GM18526 (cell line): ENCODE measurements around the gene TEX264.

Experiments used
- POLR2A ChIP-seq: IDR thresholded peaks from 3 replicates; pipeline ENCODE4 v1.6.1; 2011; ENCODE audit not compliant: insufficient read length; ENCODE audit errors: extremely low read depth

Gene TEX264

DNA sequence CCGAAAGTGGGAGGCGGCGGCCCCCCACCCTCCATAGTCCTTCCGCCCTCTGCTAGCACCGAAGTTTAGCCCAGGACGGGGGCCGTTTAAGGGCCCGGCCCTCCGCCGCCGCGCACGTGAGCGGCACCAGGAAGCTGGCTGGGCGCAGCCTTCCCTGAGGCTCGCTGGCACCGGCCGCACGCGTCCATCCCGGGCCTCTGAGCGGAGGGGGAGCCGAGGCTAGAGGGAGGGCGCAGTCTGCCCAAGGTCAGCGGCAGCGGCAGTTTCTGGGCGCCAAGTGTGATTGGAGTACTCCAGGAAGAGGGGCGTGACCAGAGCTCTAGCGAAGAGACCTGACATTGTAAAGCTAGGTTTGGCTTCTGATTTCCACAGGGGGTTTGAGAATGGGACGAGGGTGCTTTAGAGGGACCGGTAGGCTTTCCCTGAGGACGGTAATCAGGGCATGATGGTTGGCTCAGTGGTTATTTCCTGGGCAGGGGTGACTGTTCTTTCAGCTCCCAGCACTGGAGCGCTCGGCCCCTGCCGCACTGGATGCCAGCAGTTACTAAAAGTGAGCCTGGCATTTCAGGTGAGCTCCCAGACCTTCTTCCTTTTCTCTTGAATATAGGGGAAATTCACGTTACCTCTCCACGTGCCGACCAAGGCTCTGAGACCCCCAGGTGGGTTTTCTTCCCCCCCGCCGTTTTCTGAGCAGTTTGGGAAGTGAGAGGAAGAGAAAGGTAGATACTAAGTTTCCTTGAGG is 853 bp downstream of the TEX264 start:
- peak; percentile 25 for TF ChIP-seq POLR2A

DNA sequence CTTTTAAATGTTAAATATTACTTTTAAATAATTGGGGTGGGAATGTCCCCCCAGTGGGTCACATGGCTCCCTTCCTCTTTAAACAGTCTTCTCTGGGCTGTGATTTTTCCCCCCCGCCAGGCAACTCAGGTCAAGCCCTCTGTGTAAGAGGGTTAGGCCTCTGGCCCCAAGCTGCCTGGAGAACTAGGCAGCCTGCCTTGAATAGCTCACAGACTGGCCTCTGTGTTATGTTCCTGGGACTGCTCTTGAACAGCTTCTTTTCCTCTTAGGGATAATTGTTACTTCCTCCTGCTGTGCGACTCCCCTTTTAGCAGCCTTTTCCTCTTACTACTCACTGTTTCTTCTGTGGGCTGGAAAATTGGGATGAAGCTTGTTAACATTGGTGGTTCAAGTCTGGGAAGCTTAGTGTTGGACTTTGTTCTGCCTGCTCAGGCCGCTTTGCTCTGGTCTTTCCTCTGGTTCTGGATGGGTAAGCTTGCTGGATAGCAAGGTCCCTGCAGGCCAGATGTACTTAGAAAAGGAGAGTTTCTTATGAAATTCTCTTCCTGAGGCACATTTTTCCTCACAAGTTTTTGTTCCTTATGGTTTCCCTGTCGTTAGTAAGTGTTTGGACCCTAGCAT is 2.2 kb downstream of the TEX264 start:
- no peak for TF ChIP-seq POLR2A

DNA sequence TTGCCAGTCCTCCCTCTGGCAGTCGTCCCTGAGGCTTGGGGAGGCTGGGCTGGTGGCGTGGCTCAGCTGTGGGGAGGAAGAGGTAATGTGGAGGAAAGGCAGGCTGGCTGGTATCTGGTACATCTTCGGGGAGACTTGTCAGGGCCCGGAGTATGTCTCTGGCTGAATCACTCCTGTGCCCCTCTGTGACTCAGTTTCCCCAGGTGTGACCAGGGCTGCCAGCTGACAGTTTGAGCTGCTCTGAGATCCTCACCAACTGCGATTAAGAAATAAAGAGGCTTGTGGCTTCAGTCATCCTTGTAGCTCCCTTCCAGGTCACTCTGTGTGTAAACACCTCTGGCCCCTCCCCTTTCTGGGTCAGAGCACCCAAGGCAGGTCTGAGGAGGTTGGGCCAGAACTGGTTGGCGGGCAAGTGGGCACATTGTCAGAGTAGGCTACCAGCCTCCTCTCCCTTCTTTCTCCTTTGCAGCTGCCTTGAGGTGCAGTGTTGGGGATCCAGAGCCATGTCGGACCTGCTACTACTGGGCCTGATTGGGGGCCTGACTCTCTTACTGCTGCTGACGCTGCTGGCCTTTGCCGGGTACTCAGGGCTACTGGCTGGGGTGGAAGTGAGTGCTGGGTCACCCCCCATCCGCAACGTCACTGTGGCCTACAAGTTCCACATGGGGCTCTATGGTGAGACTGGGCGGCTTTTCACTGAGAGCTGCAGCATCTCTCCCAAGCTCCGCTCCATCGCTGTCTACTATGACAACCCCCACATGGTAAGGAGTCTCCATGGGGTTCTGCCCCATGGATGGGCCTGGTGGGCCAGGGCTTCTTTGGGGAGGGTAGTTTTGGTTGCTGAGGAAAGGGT is 3.0 kb downstream of the TEX264 start:
- TF ChIP-seq POLR2A = no peak

DNA sequence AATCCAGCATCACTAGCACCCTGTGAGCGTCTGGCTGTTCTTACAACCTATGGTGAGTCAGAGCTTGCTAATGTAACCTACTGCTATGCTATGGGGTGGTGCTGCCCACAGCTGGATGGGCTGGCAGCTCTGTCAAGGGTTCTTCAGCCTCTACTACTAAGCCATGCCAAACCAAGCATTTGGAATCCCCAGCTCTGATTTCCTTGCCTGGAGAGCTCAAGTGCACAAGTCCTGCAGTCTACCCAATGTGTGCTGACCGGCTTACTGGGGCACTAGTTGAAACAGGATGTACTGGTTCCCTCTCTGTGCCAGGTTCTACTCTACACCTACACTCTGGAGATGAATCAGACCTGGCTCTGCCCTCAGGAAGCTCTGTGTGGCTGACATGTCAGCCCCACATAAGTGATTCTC is 4.2 kb downstream of the TEX264 start:
- no peak for TF ChIP-seq POLR2A

DNA sequence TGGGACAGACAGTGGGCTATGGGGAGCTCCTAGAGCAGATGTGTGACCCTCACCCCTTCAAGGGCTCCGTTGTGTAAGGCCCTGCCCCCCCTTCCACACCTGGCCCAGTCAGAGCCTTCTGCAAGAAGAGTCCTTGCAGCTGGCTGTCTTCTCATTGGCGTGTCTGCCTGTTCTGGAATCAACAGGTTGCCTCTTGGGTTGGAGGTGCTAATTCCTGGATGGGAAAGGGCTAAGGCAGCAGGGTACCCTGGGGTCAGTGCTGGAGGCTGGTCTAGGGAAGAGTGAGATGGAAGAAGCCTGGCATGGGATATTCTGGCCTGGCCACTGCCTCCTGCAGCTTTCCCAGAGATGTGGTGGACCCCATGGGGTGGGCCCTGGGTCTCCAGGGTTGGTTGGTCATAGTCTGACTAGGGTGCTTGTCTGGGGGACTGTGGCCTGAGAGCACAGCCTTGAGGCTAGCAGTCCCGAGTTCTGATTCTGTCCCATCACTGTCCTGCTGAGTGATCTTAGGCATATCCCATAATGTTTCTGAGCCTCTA is 5.1 kb downstream of the TEX264 start:
- TF ChIP-seq POLR2A = no peak

DNA sequence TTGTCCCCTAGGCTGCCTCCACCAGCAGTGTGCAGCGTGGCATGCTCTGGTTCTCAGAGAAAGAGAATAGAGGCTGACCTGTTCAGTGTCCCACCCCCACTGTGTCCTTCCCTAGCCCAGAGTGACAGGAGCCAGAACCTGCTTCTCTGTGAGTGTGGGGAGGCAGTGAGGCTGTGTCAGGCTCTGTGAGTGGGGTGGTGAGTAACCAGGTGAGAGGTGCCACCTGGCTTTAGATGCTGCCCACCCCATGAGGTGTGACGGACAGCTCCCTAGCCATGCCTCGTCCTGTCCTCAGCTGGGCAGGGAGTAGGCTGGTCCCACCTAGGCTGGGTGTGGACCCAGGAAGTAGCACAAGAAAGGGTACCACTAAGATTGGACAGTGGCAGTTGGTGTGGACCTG is 6.3 kb downstream of the TEX264 start:
- TF ChIP-seq POLR2A = no peak

DNA sequence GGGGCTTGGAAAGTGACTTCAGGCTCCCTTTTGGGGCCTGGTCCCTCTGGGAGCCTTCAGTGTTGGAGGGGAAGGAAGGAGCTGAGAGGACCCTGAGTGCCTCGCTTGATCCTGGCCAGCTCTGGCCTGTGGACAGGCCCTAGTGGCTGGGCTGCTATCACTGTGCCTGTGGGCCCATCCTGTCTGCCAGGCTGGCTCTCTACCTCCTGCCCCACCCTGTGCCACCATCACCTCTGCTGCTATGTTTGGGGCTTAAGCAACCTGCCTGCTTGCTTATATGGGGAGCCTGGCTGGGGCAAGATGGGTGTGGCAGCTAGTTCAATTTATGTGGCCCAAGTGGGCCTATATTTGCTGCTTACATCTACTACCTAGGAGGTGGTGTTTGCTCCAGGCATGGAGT is 7.1 kb downstream of the TEX264 start:
- no peak for TF ChIP-seq POLR2A

DNA sequence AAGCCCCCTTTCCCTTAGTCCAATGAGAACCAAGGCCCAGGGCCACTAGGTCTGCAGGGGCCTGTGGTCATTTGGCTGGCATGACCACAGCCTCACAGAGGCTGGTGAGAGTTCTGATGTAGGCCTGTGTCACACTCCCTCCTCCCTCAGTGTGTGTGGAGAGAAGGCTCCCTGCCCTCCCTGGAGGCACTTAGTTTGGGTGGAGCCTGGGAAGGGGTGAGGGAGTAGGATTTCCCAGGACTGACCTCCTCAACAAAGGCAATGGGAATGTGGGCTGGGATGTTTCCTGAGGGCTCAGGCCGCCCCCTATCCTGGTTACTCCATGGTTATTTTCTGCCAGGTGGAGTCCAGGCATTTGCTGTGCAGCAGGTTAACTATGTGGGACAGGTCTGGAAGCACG is 7.6 kb downstream of the TEX264 start:
- TF ChIP-seq POLR2A = no peak

DNA sequence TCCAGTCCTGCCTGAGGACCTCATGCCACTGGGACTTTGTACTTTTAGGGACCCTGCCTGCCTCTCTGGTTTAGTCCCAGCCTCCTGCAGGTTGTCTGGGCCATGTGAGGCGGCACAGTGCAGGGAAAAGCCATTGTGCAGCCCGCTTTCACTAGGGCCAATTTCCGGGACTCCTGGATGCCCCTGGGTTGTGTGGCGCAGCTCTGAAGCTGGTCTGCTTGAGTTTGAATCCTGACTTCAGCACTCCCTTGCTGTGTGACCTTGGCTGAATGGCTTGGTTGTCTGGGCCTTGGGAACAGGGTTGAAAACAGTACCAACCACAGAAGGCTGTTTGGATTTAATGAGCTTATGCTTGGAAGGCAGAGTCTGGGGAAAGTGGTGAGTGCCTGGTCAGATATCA is 8.3 kb downstream of the TEX264 start:
- no peak for TF ChIP-seq POLR2A

DNA sequence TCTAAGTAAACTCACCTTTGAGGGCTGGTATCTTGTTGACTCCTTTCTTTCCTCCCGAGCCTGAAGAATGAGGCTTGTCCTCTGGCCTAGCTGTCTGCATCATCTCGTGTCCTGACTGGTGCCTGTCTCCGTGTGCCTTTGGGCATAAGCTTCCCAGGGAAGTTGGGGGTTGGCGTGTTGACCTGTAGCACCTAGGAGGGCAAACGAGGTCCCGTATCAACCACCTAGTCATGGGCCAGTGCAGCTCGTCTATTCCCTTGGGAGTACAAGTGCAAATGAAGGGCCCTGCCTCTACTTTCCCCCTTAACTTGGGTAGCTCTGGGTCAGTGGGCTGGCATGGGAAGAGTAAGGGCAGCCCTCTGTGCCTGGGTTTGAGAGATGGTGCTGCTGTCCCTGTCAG is 8.7 kb downstream of the TEX264 start:
- no peak for TF ChIP-seq POLR2A

DNA sequence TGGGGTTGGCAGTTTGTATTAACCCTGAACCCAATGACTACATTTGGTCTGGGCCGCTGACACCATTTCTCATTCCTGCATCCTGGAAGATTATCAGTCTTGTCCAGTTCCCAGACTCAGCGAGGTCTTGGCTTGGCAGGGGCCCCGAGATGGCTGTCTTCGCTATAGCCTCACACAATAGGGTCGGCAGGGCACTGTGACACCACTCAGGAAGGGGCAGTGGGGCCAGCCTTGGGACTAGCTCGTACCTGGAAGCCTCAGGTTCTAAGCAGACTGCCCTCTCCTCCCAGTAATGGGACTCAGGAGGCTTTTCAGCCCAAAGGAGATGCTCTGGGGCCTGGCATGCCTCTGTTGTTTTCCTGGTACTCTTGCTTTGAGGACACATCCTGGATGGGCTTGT is 9.1 kb downstream of the TEX264 start:
- no peak for TF ChIP-seq POLR2A

DNA sequence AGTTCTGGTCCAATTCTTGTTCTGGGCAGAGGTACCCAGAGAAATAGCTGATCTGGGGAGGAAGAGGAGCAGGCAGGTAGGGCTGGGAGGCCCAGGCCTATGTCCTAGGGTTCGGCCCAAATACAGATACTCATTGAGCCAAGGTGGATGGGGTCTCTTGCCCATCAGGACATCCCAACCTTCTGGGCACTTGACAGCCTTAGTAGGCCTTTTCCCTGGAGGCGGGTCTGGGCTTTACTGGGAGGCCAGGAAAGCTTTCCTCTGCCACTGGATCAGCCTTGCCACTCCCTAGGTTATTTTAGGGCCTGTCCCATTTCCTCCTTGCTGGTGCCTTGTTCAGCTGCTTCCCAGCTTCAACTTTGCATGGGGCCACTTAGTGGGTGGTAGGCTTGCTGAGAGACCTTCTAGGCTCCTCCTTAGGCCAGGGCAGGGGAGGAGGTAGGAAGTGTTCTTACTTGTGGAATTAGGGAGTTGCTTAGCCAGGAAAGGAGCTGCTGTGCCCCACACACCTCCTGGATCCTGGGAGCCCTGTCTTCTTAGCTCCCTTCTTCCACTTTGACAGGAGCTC is 9.7 kb downstream of the TEX264 start:
- no peak for TF ChIP-seq POLR2A

DNA sequence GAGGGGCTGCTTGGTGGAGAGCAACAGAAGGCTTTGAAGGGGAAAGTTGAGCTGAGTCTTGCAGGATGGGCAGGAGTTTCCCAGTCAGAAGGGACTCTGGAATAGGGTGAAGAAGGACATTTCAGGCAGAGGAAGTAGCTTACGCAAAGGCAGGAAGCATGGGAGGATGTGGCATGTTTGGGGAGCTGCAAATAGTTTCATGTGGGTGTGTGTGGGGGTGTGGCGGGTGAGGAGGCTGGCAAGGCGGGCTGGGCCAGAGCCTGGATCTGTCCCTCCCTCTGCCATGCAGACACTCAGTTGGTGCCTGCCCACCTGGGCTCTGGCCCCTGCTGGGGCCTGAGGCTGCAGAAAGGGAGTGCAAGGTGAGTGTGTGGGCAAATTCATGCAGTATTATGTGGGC is 10.4 kb downstream of the TEX264 start:
- no peak for TF ChIP-seq POLR2A

DNA sequence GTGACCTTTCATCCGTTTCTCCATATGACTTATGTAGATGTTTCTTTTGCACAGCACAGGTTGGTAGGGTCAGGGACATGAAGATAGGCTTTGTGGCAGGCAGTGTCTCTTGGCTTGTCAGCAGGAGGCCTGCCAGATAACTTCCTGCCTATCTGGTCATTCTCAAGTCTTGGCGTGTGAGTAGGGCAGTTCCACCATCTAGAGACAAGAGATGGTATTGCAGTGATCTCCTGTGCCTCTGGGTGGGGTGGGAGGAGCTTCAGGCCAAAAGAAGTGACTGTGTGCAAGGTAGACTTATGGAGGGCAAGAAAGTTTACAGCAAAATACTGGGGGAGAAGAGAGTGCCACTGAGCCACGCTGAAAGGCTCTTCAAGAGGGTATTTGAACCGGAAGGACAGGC is 11.0 kb downstream of the TEX264 start:
- no peak for TF ChIP-seq POLR2A

DNA sequence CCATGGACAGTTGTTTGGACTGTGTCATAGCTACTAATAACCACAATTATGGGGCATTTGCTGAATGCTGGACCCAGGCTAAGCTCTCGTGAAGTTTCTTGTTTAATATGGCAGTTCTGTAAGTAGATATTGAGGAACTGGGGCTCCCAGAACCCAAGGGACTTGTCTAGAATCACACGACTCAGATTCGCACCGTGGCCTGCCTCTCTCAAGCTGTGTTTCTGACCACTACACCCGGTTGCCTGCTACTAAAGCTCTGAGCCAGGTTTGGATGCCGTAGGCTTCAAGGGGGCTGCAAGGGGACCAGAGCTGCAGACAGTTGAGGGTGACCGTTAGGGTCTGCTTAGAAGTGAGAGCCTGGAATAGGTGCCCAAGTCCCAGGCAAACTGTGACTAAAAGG is 11.5 kb downstream of the TEX264 start:
- no peak for TF ChIP-seq POLR2A
